GM20431 (cell line): ENCODE results near the gene PEX16.
"Not testable (repeated sequence)": the region's sequence is repeated elsewhere in the genome, so short reads cannot be mapped to it uniquely, and the experiment has no call there.

Experiments used
- in situ Hi-C: fragments of 300-500 bp; cut with MseI, MboI; formaldehyde crosslinking; loops from one replicate; pipeline ENCODE4 v1.15.0; 2020; ENCODE audit warnings: low sequenced_read_pairs; ENCODE audit not compliant: unreplicated experiment

The PEX16 gene

GRCh38 chr11:45900916-45901617 is 16.6 kb downstream of the PEX16 start:
- in situ Hi-C loops, result no loop called here

DNA sequence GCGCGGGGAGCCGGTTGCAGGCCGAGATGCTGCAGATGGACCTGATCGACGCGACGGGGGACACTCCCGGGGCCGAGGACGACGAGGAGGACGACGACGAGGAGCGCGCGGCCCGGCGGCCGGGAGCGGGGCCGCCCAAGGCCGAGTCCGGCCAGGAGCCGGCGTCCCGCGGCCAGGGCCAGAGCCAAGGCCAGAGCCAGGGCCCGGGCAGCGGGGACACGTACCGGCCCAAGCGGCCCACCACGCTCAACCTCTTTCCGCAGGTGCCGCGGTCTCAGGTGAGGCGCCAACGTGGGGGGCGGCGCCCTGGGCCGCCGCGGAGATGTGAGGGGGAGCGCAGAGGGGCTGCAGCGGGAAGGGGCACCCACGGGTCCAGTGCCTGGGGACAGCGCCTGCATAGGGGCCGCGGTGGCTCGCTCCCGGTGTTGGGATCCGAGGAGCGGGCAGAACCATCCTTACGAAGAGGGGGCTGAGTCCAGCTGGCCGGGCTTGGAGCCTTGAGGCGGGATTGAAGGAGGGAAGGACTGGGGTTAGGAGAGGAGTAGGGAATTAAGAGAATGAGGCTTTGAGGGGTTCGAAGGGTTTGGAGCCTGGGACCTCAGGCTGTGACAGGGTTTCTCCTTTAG is 17.4 kb downstream of the PEX16 start:
- in situ Hi-C loops, result not testable (repeated sequence)

GRCh38 chr11:45899448-45900174 is 18.1 kb downstream of the PEX16 start:
- in situ Hi-C loops, result no loop called here

DNA sequence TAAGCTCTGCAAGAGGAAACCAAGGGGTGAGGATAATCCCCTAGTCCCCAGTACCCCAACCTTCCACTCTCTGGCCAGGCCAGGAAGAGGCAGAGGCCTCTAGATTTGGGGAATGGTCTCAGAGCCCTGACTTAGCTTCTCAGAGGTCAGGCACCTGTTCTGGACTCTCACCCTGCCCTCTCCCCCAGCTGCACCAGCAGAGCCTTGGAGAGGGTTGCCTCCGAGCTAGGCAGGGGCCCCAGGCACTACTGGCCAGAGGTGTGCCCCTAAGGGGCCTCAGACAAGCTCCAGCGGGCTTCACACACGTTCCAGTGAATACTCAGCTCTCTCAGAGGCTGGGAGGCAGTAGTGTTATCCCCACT is 18.6 kb downstream of the PEX16 start:
- in situ Hi-C loops, result no loop called here

DNA sequence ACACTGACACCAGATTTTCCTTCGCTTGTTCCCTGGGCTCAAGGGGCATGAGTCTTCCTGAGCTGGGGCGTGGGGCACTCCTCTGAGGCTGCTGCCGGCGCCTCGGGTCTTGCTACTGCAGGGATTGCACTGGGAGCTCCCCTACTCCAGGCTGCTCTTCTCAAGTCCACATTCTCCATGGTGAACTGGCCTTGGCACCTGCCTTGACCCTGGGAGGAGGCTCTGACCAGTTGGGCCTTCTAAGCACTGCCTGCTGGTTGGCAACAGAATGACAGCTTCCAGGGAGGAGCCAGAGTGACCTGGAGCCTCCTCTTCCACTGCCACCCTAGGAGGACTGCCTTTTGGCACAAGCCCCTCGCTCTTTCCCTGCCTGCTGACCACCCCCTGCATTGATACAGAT is 20.1 kb downstream of the PEX16 start:
- in situ Hi-C loops, result no loop called here

DNA sequence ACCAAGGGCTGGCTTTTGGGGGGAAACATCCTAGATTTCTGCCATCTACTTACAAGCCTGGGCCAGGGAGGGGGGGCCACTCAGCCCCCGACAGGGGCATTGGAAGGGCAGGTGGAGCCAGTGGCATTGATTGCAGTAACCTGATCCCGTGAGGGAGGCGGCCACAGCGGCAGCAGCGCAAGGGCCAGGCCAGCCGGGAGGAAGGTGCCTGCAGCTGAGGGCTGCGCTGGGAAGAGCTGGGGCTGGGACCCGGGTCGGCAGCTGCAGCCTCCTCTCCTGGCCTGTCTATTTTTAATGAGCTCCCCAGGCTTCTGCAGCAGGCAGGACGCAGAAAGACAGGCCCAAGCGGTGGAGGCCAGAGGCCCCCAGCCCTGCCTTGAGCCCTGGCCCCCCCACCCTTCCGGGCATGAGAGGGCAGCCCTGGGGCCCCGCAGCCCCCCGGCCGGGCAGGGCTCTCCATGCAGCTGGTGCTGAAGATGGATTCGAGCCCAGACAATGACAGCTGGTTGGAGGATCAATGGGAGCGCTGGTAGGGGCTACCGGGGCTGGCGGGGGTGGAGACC is 21.2 kb downstream of the PEX16 start:
- in situ Hi-C loops, result no loop called here

DNA sequence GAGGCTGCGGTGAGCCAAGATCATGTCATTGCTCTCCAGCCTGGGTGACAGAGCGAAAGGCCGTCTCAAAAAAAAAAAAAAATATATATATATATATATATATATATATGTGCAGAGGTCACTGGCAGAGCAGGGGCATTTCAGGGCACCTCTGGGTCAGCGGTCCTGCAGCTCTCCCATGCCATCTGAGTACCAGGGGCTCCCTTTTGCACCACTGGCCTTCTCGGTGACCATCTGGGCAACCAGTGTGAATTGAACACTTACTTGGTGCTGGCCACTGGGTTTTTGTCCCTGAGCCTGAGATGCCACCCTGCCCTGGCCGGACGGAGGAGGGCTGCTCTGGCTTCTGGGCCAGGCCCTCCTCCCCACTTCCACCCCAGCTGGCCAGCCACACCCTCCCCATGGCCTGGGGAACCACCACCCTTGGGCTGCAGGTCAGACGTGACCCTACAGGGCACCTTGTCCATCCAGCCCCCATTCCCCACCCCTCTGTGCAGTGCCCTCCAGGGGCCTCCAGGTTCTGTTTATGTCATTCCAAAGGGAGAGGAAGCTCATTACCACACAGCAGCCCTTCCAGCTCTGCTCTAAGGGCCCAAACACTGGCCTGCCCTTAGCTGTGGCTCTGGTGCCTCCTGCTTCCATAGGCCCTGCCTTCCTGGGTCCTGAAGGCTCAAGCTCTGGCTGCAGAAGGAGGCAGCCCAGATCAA is 22.0 kb downstream of the PEX16 start:
- in situ Hi-C loops, result no loop called here

DNA sequence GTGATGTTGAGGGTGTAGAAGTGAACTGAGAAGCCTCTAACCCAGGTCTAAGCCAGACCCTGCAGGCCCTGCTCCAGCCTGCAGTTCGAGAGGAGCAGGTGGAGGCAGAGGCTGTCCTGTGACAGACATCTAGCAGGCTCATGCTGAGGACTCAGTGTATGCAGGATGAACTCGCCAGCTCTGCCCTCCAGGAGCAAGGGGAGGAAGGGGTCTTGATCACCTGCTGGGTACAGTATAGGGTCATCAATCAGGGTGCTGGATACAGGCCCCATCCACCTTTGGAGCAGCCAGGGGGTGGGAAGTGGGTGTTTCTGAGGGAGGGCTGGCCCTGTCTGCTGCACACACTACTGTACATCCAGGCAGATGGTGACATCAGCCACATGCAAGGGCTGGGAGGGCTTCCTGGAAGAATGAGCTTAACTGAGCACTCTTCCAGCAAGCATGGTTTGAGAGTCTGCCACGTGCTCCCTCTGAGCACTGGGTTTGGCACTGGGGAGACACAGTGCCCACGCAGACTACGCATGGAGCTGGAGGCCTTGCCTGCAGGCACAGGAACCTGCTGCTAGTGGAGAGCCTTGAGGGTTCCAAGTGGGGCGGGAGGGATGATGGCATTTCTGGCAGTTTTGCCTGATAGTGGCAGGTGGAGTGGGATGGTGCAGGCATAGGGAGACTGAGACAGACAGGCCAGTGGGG is 23.0 kb downstream of the PEX16 start:
- in situ Hi-C loops, result no loop called here

DNA sequence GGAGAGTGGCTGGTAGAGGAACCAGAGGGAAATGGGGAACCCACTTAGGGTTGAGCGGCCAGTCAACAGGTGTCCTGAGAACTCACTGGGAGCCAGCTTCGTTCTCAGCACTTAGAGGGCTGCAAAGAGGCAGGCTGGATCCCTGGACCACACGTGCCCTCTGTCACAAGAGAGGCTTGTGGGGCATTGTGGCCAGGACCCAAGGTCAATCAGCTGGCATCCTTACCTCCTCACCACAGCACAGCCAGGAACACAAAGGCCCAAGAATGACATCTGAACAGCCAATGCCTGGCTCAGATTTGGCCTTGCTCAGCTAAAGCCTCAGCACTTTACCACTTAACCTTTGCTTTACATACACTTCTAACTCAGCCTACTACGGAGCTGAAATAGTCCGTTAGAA is 24.8 kb downstream of the PEX16 start:
- in situ Hi-C loops, result no loop called here

DNA sequence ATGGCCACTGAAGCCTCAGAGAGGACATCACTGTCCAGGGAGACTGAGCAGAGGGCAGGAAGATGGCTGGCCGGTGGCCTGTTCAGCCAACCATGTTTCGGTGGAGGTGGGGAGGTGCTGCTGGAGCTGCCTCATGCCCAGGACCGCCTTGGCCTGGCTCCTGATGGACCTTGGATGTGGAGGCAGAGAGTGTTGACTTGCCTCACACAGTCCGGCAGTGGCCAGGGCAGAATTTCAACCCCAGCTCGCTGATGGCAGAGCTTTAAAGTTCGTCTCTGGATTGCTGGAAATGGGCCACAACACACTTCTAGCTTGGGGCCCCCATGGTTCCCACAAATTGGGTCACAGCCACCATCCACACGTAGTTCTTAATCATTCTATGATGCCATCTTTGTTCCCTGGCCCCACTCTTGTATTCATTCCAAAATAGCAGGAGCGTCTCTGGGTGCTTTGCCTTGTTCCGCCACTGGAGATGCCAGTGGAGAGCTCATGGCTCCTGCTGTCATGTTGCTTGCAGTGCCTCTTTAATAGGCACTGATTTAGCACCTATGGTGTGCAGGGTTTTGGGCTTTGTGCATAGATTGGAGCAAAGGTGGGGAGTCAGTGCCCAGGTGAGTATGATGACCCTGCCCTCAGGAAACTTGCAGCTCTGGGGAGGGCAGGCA is 26.7 kb downstream of the PEX16 start:
- in situ Hi-C loops, result no loop called here

DNA sequence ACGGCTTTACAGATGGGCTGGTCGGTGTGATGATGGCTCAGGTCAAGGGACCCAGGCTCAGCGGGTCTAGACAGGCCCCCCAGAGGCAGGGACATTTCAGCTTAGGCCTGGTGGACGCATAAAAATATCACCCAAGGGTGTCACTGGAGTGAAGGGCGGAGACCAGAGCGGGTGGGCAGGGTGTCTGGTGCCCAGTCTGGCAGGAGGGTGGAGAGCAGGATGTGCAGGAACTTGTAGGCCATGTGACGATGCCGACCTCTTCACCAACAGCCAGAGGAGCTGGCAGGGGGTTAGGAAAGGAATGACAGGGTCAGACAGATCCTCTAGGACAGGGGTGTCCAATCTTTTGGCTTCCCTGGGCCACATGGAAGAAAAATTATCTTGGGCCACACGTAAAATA is 27.7 kb downstream of the PEX16 start:
- in situ Hi-C loops, result no loop called here

DNA sequence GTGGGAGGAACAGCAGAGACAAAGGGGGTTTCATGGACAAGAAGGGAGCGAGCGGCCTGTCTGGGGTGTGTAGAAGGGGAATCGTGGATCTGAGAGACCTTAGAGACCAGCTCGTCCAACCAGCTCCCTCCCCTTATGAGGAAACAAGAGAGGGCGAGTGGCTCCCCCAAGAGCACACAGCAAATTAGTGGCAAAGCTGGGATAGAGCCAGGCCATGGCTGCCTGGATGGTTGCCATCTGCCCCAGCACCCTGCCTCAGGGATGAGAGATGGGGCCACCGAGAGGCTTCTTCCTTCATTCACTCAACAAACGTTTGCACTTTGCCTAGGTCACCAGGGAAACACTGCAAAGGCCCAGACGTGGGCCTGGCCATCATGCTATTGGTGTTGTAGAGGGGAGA is 28.1 kb downstream of the PEX16 start:
- in situ Hi-C loops, result no loop called here

DNA sequence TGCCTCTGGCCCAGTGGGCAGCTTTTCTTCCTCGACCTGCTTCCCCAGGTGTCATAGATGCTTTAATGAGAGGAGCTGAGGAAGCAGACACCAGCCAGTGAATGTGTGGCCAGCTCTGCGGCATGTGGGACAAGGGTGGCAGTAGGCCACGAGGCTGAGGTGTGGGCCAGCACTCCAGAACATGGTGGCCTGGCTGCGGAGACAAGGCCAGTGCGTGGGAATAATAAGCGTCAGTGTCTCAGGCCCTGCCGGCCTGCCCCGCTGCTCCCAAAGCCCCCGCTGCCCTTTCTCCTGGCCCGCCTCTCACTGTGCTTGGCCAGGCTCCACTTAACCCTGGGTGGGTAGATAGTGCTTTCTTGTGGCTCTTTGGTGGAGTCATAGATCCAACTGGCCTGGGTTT is 30.1 kb downstream of the PEX16 start:
- in situ Hi-C loops, result no loop called here

GRCh38 chr11:45886816-45887520 is 30.7 kb downstream of the PEX16 start:
- in situ Hi-C loops, result no loop called here

GRCh38 chr11:45885921-45886721 is 31.6 kb downstream of the PEX16 start:
- in situ Hi-C loops, result no loop called here

DNA sequence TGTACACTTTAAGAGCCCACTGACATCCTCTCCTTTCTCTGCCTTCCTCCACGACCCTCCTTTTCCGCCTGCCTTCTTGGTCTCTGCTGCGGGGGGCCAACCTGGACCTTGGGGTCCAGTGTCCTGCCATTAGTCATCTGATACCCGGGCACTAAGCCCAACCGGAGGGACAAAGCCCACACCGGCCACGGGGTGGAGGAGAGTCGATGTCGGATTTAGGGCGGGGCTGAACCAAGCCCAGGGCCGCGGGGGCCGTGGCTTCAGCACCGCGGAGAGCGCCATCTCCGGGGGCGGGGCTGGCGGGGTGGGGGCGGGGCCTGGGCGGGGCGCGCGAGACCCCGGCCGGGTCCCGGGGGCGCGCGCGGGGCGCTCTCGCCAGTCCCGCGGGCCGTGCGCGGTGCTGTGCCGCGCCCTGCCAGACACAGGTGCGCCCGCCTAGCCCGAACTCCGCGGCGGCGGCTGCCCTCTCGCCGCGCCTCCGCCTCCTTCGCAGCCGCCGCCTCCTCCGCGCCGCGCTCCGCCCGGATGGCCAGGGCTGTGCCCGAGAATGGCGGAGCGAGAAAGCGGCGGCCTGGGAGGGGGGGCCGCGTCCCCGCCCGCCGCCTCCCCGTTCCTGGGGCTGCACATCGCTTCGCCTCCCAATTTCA is 32.3 kb downstream of the PEX16 start, which contains the start of gene MAPK8IP1:
Gene MAPK8IP1, plus strand, starts transcription at position 378 of the 647 bp plus-strand sequence. Its CDS starts 170 bp downstream, at position 548.
- in situ Hi-C loops, result no loop called here

- in situ Hi-C loops, result no loop called here
Observed at GRCh38 chr11:45884596-45885185, 33.0 kb downstream of the PEX16 start.
